ENCODE results near the gene TOR4A.

TOR4A gene

DNA sequence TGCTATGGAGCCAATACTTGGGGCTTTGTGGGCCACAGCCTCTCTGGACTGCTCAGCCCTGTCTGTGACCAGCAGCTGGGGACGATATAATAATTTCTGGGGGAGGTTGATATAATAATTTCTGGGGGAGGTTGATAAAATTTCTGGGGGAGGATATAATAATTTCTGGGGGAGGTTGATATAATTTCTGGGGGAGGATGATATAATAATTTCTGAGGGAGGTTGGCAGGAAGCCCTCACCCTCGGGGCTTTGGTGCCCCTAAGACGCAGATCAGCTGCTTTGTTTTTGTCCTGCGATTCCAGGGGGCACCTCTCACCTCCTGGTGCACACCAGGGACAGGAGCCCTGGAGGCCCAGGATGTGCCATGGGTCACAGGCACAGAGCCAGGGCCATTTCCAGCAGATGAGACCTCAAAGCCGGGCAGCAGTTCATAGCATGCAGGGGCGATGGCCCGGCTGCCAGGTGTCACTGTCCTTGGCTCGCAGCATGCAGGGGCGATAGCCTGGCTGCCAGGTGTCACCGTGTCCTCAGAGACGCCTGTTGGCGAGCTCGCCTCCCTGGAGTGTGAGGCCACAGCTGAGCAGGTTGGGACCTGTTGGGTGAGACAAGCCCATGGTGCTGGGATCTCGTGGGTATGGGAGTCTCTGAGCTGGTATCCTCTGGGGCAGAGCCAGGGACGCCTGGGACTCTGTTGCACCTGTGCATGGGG lies 3.8 kb upstream of the TOR4A start:
- peak; percentile 93 for DNase-seq

DNA sequence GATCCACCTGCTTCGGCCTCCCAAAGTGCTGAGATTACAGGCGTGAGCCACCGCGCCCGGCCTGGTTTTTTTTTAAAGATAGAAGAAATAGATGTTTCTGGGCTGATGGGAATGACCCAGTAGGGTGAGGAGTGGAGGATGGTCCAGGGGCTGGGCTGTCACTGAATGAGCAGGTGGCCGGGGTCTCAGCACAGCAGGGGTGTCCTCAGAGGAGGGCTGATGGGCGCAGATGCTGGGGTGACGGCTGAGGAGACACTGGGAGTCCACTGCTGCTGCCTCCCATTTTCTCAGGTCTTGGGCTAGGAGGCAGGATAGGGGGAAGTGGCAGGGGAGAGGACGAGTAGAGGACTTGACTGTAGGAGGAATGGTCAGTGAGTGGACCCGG lies 2.3 kb upstream of the TOR4A start:
- DNase-seq, result no peak

DNA sequence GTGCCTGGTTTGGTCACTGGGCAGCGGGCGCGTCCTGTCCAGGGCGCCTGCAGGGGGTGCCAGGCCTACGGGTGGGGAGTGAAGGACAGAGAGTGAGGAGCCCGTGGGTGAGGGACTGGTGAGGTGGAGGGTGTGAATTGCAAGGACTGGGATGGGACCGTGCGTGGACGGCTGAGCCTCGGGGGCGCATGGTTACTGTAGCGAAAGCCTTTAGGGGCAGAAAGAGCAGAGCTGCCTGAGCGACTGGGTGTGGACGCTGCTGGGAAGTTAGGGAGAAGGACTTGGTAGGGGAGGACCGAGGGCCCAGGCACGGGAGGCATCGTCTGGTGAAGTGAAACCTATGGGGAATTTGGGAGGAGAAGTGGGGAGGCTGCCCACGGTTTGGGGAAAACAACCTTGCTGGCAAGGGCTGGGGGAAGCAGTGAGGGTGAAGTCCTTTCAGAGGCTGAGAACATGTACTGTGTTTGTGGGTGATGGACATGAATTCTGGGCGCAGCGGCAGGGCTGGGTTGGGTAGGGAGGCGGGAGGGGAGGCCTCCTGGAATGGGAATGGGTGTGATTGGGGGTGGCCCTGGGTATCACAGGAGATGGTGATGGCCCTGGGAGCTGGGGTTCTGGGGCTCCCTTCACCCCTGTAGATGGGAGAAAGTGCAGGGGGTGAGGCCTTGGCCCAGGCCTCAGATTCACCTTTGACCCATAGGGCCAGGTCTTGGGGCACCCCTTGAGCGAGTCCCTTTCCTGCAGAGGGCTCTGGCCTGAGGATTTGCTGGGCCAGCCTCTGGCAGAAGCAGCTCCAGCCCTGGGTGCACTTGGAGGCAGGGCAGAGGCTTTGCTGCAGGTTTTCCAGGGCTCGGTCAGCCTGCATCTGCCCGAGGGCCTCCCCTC lies 1.7 kb upstream of the TOR4A start:
- no peak for DNase-seq

DNA sequence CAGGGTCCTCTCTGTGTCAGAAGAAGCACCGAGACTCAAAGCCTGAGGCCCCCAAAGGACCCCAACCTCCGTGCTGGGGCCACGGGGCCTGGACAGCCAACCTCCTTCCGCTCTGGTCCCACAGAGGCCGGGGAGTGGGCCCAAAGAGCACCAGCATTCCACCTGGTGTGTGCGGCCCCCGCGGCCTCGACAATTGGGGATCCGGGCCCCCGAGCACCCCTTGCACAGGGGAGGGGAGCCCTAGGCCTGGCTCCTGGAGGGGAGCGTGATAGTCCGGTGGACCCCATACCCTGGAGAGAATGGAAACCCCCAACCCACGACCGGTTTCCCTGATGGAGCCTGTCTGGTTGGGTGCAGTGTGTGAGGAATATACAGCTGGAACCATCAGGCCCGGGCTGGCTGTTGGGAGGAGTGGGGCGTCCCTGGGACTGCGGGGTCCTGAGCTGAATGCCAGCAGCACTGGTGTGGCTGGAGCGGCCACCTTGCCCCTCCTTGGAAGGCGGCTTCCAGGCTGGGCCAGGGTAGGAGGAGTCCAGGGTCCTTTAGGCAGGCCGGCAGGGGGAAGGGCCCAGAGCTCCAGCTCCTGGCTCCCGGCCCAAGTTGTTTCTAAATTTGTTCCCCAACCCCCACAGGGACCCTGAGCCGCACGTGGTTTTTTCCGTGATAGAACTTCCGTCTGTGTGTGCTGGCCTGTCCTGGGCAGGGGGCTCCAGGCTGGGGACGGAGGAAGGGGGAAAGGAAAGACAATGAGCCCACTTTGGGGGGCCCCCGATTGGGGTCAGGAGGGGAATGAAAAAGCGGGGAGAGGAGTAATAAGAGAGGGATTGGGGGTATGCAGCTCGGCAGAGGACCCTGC lies 825 bp upstream of the TOR4A start:
- DNase-seq, result no peak

DNA sequence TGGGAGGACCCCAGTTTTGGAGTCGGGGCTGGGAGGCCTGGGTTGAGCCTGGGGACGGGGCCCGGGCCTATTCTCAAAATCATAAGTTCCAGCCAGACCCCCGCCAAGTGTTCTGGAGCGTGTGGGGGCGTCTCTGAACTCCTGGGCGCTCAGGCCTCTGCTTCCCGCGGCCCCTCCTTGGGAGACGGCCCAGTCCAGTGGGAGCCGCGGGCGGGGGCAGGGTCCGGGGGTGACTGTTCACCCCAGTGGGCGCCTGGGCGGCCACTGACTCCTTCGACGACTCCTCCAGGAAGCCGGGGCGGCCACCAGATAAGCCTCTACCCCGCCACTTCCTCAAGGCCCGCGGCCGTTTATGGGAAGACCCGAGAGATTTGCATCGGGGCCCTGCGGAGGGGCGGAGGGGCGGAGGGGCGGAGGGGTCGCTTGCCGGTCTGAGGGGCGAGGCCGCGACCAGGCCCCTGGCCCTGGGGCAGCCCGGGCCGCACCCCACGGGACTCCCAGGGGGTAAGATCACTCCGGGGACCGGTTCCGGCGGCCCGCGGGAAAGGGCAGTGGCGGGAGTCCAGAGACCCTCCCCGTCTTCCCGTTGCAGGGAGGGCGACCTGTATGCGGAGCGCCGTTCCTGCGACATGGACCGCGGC lies 655 bp downstream of the TOR4A start:
- DNase-seq, result no peak

DNA sequence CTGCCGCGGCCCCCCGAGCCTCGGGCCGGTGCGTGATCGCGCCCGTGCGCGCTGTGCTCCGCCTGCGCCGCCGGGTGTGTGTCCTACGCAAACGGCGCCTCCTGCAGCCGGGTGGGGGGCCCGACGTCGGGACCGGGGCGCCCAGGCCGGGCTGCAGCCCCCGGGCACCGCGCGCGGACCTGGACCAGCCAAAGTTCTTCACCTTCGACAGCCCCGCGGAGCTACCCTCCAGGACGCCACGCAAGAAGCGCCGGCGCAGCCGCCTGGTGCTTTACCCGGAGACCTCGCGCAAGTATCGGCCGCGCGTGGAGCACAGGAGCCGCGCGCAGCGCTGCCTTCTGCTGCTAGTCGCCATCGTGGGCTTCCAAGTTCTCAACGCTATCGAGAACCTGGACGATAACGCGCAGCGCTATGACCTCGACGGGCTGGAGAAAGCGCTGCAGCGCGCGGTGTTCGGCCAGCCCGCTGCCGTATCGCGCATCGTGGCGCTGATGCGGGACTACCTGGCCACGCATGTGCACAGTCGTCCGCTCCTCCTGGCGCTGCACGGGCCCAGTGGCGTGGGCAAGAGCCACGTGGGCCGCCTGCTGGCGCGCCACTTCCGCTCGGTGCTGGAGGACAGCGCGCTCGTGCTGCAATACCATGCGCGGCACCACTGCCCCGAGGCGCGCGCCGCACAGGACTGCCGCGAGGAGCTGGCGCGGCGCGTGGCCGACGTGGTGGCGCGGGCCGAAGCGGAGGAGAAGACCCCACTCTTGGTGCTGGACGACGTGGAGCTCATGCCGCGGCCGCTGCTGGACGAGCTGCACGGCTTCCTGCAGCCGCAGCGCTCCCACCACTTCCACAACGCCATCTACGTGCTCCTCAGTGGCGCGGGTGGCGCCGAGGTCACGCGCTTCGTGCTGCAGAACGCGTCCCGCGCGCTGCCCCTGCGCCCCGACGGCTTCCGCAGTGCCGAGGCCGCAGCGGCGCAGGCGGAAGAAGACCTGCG lies 1.5 kb downstream of the TOR4A start:
- no peak for DNase-seq

DNA sequence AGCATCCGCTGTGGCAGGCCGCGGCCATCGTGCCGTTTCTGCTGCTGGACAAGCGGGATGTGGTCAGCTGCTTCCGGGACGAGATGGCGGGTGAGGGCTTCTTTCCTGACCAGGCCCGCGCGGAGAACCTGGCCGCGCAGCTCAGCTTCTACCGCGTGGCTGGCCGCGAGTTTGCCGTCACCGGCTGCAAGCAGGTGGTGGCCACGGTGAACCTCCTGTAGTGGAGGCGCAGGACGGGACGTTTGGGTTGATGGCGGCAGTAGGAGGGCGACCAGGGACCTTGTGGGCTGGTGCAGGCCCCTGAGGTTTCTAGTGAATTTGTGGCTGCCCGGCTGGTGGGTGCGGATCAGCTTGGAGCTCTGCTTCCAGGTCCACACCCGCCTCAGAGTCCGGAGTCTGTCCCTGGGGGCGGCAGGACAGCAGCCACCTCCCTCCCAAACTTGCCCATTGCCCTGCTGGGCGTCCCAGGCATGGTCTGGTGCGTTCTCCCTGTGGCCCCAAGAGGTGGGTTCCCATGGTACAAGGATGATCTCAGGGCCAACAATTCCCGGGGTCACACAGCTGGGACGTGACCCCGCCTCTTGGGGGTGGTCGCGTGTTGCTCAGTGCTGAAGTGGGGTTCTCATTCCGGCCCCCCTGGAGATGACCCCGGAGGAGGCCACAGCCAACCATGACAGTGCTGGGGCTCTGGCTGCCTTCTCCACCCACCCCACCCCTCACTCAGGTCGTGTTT lies 2.4 kb downstream of the TOR4A start:
- no peak for DNase-seq

DNA sequence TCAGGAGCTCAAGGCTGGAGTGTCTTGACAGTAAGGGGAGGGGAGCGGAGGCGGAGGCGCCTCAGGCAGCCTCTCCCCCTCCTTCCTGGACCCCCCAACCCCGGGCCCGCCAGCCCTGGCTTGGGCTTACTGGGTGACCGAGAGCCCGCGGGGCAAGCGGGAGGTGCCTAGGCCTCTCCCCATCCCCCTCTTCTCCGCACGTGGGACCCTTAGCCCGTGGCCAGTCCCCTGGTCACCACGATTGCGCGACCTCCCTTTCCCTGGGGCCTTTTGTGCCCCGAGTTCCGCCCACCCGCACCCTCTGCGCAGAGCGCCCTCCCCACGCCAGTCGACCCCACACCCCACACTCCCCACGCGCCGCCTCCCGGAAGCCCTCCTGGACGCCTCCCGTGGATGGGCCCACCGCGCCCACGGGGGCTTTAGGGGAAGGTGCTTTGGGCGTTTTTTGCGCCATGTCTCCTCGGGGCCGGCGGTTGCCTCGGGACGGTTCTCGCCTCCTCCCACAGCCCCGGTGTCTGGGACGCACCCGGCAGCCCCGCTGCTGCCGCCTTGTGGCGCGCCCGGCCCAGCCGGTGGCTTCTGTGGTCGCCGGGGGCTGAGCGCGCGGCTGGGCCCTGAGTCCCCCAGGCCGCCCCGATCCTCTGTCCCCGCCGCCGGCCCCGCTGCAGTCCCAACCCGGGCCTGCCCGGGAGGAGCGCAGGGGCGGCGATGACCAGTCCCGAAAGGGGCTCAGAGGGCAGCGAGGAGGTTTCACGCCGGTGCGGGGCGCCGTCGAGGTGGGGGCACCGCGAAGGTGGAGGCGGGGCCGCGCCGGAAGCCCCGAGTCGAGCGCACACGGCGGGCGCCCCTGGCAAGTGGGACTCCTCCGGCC lies 3.2 kb downstream of the TOR4A start:
- no peak for DNase-seq

DNA sequence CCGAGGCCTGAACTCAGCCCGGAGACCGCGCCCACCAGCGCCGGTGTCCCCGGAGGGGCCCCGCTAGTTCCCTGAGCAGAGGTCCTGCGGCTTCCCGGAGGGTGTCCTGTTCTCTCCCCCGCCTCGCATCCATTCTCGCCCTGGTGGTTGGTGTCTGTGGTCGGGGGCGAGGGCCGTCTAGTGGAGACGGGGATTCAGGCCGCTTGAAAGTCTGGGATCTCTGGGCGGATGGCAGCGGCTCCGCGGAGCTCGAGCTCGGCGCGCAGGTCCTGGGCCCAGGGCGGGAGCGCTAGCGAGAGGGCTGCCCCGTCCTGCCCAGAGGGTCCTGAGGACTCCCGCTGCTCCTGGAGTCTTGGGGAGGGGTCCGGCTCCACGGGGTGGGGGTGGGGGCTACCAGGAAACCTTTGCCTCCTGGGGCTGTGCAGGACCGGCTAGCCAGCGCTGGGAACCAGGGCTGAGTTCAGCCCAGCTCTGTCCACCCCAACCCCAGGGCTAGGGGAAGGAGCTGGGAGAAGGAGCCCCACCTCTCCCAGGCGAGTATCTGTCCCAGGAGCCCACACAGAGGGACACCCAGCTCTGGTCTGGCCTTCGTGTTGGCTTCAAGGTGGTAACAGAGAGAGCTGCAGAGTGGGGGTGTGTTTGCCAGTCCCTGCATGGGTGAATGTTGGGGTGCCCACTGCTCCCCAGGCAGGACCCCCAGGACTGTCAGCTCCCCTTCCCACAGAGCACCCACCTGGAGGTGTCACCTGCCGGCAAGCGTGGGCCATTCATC lies 4.0 kb downstream of the TOR4A start:
- no peak for DNase-seq

DNA sequence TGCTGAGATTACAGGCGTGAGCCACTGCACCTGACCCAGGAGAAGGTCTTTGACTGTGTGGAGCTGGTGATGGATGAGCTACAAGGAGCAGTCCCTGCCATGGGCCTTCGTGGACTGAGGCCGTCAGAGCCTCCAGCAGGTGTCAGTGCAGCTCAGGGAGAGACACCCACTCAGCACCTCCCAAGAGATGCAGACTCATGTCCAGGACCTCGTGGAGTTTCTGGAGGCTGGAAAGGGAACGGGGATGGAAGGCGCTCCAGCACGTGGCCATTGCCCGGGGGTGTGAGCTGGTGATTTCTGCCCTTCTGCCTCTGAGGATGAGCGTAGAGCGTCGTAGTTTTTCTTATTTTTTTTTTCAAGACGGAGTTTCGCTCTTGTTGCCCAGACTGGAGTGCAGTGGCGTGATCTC lies 9.5 kb downstream of the TOR4A start:
- DNase-seq, result peak; percentile 87

DNA sequence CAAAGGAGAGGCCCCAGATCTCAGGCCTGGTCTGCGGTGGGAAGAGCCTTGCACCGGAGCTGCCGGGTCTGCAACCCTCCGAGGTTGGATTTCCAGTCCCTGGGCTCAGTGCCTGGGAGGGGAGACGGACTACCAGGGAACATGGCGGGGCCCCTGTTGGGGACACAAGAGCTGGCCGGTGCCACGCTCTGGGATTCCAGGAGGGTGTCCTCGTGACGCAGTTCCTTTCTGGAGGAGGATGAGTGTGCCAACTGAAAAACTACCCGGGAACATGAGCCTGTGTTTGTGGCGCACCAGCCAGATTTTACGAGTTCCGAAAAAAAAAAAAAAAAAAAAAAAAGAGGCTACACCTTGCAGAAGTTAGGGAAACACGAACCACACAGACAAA lies 15.6 kb downstream of the TOR4A start:
- no peak for DNase-seq

DNA sequence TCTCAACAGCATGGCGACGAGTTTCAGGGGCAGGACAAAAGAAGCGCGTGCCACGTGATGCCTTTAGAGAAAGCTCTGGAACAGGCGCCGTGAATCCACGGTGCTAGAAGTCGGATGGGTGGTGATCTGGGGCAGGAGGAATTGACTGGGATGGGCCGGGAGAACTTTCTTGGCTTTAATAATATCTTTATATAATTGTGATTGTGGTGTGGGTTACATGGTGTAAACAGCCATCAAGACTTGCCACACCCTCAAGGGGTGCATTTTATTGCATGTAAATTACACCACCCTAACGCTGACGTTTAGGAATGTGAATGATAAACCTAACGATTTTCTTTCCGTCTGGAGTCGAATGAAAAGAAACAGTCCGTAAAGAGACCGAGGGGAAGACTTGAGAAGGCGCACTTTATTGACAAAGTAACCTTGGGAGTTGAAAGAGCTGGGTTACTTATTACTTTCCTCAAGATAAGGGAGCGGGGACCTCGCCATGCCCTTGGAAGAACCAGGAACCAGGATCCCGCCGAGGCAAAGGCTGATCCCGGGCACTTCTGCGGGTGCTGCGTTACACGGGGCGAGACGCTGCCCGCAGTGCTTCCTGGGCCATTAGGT lies 16.1 kb downstream of the TOR4A start:
- no peak for DNase-seq

DNA sequence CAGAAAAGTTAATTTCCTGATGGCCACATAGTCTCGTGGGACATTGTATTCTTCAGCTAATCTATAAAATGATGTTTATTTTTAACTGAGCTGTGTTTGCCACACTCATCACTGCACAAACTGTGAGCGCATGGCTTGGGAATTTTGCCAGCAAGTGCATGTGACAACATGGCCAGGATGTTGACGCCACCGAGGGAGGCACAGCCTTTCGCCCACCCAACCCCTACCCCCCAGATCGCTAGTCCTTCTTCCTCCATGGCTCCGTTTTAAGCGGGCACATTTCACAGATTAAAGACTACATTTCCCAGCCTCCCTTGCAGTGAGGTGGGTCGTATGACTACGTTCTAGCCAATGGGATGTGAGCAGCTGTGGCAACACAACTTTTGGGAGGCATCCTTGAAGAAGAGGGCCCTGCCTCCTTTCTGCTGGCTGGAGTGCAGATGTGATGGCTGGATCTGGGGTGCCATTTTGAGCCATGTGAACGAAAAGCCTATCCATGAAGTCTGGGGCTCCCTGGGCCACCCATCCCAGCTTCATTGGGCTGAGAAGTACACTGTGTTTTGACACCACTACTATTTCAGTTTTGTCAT lies 16.7 kb downstream of the TOR4A start:
- peak; percentile 79 for DNase-seq

DNA sequence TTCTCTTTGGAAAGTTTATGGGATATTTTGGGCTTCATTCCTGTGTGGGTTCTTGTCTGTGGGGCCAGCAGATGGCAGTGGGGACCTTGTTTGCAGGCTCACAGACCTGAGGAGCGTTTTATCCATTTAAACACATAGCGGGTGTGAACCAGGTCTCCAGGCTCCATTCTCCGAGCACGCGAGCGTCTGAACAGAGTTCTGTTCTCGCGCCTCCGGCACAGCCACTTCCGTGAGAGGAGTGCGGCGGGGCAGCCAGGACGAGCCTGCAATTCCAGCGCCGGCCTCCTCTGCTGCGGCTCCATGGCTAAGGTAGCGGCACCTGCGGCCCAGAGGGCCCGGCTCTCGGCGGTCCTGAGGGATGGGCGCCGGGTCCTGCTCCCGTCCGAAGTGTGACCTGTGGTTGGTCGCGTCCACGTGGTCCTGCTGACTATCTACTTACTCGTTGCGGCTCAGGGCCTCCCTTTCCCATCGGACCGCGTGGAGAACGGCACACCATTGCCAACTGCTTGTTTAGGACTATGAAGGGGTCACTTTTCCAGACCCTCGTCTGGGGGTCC lies 17.2 kb downstream of the TOR4A start:
- peak; percentile 92 for DNase-seq

DNA sequence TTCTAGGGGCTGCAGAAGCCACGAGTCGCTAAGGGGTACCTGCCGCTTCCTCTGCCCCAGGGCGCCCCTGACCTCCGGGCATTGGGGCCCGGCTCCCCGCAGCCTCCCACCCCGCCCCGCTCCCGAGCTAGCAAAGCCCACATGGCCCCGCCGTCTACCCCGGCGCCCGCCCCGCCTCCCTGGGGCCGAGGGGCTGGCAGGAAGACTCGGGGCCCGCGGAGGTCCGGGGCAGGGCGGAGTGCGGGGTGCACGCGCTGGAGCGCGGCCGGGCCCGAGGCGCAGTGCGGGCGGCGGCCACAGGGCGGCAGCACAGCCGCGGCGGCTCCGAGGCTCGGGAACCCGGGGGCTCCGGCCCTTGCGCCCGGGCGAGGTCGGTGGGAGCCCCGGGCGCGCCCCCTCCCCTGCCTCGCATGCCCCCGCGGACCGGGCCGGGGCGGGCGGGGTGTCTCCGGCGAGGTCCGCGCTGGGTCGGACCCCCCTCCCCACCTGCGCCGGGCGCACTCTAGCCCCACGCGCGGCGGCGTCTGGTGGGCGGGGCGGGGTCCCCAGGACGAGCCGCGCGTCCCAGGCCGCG lies 17.8 kb downstream of the TOR4A start:
- DNase-seq, result peak; percentile 79

DNA sequence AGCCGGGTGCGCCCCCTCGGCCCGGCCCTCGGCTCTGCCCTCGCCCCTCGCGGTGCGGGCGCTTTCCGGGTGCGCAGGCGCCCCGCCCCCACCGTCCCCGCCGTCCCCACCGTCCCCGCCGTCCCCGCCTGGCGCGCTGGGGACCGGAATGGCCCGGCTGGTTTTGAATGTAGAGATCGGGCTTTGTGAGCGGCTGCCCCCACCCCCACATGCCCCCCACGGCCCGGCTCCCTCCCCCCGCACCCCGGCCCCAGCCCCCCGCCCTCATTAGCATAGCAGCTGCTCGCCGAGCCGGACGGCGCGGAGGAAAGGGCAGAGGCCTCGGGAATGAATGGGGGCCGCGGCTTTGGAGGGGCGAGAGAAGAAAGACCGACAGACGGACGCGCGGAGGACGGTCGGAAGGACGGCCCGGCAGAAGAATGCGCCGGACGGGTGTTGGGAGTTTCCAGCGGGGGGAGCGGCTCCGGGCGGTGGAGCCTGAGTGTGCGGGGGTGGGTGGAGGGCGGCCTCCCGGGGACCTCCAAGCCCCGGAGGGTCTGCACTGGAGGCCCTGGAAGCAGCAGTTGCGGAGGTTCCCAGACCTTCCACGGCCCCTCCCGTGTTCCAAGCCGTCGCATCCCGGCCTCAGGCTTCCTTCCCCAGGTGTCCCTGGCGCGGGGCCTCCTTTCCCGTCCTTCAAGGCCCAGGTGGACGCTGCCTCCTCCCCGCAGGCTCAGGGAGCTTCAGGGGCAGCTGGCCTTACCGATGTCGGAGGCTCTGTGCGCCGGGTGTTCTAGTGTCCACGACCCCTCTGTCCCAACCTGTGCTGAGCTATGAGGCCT lies 18.5 kb downstream of the TOR4A start:
- DNase-seq, result peak; percentile 70

Data from DMS53 (cell line).